Measurements from ENCODE around the gene ZNF385C. TPM values are rescaled to one million over a fixed set of nuclear protein-coding genes. Genes with fewer than 3 reads are reported as not detected.
"Not testable (repeated sequence)": the region's sequence is repeated elsewhere in the genome, so short reads cannot be mapped to it uniquely, and the experiment has no call there.

The ZNF385C gene, protein sequence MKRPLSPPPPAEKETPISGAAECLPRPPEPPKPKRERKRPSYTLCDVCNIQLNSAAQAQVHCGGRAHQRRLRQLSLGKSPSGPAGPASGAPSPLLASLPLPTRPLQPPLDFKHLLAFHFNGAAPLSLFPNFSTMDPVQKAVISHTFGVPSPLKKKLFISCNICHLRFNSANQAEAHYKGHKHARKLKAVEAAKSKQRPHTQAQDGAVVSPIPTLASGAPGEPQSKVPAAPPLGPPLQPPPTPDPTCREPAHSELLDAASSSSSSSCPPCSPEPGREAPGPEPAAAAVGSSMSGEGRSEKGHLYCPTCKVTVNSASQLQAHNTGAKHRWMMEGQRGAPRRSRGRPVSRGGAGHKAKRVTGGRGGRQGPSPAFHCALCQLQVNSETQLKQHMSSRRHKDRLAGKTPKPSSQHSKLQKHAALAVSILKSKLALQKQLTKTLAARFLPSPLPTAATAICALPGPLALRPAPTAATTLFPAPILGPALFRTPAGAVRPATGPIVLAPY
- under 0.01 and 0.26 TPM in 2 replicates for total RNA-seq

DNA sequence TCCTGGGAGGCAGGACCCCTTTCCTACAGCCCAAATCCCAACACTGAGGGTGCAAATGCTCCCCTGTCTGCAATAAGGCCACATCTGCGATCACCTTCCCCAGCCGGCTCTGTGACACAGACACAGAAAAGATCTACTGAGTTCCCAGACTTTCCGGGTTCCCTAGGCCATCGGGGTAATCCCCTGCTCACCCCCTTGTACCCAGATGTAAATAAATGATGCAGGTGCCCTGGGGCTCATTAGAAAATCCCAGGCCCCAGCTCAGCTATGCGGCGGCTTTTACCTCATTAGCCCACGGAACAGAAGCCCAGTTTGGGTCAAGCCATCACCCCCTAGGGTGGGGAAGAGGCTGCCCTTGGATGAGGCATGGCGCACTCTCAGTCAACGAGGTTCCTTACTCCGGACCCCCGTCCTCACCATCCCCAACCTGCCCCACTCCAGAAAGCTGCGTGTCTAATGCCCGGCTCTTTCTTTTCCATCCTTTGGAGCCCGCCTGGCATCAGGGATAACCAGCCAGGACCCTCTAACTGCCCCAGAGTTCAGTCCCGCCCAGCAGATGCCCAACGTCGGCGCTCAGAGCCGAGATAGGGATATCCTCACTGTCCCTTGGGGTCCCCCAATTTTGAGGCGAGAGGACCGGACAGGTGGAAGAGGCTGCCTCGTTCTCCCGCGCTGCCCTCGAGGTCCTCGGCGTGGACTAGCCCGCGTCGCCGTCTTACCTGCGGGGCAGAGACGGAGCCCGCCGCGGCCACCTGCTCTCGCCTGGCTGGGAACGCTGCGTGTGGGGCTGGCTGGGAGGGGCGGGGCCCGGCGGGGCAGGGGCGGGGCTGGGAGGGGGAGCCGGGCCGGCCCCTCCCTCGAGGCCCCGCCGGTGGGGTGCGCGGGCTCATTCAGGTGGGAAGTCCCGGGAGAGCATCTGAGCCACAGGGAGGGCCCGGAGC is at the start of gene ZNF385C:
TSS of gene ZNF385C (minus strand) at position 783 of the 941 bp plus-strand sequence. CDS start 35,417 bp downstream, outside the sequence.
- no peak for FAIRE-seq
- H3K36me3 ChIP-seq (ENCODE audit: control insufficient read depth, insufficient read depth, low read length): no peaks in the 10 kb centered on the region
- DNase-seq (ENCODE audit: low read depth): no peak
- H3K27me3 ChIP-seq (ENCODE audit: control insufficient read depth, insufficient read depth, low read length): peaks cover 13% of the 10 kb centered on the region
- TF ChIP-seq, protein P1, sequence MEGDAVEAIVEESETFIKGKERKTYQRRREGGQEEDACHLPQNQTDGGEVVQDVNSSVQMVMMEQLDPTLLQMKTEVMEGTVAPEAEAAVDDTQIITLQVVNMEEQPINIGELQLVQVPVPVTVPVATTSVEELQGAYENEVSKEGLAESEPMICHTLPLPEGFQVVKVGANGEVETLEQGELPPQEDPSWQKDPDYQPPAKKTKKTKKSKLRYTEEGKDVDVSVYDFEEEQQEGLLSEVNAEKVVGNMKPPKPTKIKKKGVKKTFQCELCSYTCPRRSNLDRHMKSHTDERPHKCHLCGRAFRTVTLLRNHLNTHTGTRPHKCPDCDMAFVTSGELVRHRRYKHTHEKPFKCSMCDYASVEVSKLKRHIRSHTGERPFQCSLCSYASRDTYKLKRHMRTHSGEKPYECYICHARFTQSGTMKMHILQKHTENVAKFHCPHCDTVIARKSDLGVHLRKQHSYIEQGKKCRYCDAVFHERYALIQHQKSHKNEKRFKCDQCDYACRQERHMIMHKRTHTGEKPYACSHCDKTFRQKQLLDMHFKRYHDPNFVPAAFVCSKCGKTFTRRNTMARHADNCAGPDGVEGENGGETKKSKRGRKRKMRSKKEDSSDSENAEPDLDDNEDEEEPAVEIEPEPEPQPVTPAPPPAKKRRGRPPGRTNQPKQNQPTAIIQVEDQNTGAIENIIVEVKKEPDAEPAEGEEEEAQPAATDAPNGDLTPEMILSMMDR (IDR thresholded peaks at IDR 0.05; ENCODE audit: insufficient read depth, low read length, severe bottlenecking): no peak
- no peak within 1 kb of the TSS for H3K4me3 ChIP-seq (ENCODE audit: low read depth, low read length)

DNA sequence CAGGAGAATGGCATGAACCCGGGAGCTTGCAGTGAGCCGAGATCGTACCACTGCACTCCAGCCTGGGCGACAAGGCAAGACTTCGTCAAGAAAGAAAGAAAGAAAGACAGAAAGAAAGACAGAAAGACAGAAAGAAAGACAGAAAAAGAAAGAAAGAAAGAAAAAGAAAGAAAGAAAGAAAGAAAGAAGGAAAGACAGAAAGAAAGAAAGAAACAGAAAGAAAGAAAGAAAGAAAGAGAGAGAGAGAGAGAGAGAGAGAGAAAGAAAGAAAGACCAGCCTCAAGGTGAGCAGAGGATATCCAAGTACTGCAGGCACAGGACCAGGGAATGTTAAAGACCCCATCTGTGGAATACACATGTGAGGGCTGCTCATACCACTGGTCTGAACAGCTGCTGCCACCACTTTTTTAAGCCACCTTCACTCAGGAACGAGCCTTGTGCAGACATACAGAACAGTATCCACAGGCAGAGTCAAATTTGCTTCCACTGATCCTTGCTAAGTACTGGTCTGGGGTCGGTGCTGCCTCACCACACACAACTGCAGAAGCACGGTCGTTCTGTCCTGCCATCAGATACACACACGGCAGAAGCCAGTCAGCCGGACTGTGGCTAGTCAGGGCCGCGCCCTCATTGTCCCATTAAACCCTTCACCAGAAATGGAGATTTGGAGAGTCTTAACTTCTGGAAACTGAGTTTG is 48.8 kb upstream of the ZNF385C start:
- TF ChIP-seq, protein P1 (IDR thresholded peaks at IDR 0.05; ENCODE audit: insufficient read depth, low read length, severe bottlenecking): no peak
- Histone ChIP-seq H3K27me3 (ENCODE audit: control insufficient read depth, insufficient read depth, low read length) (no peaks in the 10 kb centered on the region), H3K4me3 (ENCODE audit: low read depth, low read length) (no peak overlapping the region), H3K36me3 (ENCODE audit: control insufficient read depth, insufficient read depth, low read length) (peaks cover 10% of the 10 kb centered on the region)
- FAIRE-seq (no peak), DNase-seq (ENCODE audit: low read depth) (no peak)

DNA sequence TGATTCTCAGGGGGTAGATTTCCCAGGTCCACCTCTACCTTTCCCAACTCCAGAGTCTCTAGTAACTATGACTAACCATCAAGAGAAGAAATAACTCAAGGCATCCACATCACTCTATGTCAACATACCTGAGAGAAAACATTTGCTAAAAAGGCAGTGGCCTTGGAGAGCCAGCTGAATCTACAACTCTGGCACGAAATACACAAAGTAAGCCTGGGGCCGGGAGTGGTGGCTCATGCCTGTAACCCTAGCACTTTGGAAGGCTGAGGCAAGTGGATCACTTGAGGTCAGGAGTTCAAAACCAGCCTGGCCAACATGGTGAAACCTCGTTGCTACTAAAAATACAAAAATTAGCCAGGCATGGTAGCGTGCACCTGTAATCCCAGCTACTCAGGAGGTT is 44.9 kb upstream of the ZNF385C start:
- peaks cover 19% of the 10 kb centered on the region for H3K36me3 ChIP-seq (ENCODE audit: control insufficient read depth, insufficient read depth, low read length)
- FAIRE-seq: not testable (repeated sequence)

DNA sequence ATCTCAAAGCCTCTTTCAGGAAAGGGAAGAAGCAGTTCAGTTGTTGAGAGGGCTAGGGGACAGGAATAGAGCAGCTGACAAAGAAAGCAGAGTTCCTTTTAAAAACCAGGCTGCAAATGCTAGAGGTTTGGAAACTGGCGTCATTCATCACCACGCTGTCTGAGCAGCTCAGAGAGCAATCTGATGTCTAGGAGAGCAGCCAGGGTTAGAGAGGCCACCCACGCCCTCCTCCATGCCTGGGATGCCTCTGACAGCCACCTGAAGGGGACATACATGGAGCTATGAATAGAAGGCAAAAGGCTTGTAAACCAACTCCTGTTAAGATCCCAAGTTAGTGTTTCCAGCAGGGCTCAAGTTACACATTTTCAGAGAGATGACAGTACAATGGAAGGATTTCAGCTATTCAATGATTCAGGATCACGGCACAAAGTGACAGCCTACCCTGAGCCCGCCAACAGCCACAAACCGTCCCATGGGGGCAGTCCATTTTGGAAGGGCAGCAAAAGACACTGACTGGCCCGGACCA is 44.2 kb upstream of the ZNF385C start:
- FAIRE-seq: no peak
- Histone ChIP-seq H3K36me3 (ENCODE audit: control insufficient read depth, insufficient read depth, low read length) (peaks cover 19% of the 10 kb centered on the region), H3K27me3 (ENCODE audit: control insufficient read depth, insufficient read depth, low read length) (no peaks in the 10 kb centered on the region), H3K4me3 (ENCODE audit: low read depth, low read length) (no peak overlapping the region)
- DNase-seq (ENCODE audit: low read depth): no peak
- TF ChIP-seq, protein P1 (IDR thresholded peaks at IDR 0.05; ENCODE audit: insufficient read depth, low read length, severe bottlenecking): no peak

More for the DNA sequence above, 44.9 kb upstream of the ZNF385C start:
- H3K27me3 ChIP-seq (ENCODE audit: control insufficient read depth, insufficient read depth, low read length); H3K4me3 ChIP-seq (ENCODE audit: low read depth, low read length): not testable (repeated sequence)
- DNase-seq (ENCODE audit: low read depth): peak; percentile 20

DNA sequence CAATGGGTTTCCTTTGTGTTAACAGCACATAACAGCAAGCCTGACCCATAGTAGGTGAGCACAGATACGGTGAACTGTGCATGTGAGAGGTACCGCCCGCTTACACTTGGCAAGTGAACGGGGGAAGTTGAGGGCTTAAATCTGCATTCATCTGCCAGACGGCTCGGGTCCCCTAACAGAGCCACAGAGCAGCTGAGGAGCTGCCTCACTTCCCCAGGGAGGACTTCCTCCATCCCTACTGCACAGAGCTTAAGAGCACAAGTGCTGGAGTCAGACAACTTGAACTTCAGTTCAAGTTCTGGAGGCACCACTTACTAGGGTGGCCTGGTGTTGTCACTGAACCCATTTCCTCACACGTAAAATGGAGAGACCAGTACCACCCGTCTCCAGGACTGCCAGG is 43.1 kb upstream of the ZNF385C start:
- no peaks in the 10 kb centered on the region for H3K27me3 ChIP-seq (ENCODE audit: control insufficient read depth, insufficient read depth, low read length)
- TF ChIP-seq, protein P1 (IDR thresholded peaks at IDR 0.05; ENCODE audit: insufficient read depth, low read length, severe bottlenecking): no peak
- no peak overlapping the region for H3K4me3 ChIP-seq (ENCODE audit: low read depth, low read length)
- peaks cover 14% of the 10 kb centered on the region for H3K36me3 ChIP-seq (ENCODE audit: control insufficient read depth, insufficient read depth, low read length)
- FAIRE-seq: no peak
- DNase-seq (ENCODE audit: low read depth): no peak

DNA sequence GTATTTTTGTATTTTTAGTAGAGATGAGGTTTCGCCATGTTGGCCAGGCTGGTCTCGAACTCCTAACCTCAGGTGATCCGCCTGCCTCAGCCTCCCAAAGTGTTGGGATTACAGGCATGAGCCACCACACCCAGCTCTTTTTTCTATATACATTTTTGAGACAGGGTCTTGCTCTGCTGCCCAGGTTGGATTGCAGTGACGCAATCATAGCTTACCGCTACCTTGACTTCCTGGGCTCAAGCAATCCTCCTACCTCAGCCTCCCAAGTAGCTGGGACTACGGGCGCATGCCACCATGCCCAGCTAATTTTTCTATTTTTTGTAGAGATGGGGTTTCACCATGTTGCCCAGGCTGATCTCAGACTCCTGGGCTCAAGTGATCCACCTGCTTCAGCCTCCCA is 42.4 kb upstream of the ZNF385C start:
- not testable (repeated sequence) for DNase-seq (ENCODE audit: low read depth); H3K27me3 ChIP-seq (ENCODE audit: control insufficient read depth, insufficient read depth, low read length); H3K4me3 ChIP-seq (ENCODE audit: low read depth, low read length); FAIRE-seq
- H3K36me3 ChIP-seq (ENCODE audit: control insufficient read depth, insufficient read depth, low read length): peaks cover 14% of the 10 kb centered on the region
